Neuronal stem cell (in vitro differentiated cells): ENCODE measurements around the gene GRAMD2B.

Experiments
- DNase-seq: peaks from one replicate; pipeline ENCODE4 v3.0.0-alpha.2; 2013; ENCODE audit warnings: low spot score
- H2AFZ ChIP-seq: one replicate; pipeline ENCODE4 v1.6.1; 2013; ENCODE audit warnings: mild to moderate bottlenecking, low read length, inconsistent platforms
- H2AK5ac ChIP-seq: 2 replicates; pipeline ENCODE4 v1.6.1; 2013; ENCODE audit warnings: low read depth, mild to moderate bottlenecking, inconsistent platforms, low read length, moderate library complexity, mixed read lengths
- H2BK120ac ChIP-seq: 2 replicates; pipeline ENCODE4 v1.6.1; 2013; ENCODE audit warnings: low read depth, mild to moderate bottlenecking, inconsistent platforms, low read length, moderate library complexity, mixed read lengths
- H2BK12ac ChIP-seq: one replicate; pipeline ENCODE4 v1.6.1; 2013; ENCODE audit warnings: low read length, inconsistent platforms
- H2BK15ac ChIP-seq: 2 replicates; pipeline ENCODE4 v1.6.1; 2013; ENCODE audit warnings: mild to moderate bottlenecking, low read length, inconsistent platforms, mixed read lengths
- H2BK5ac ChIP-seq: one replicate; pipeline ENCODE4 v1.6.1; 2013; ENCODE audit warnings: inconsistent platforms, mild to moderate bottlenecking, low read length, moderate library complexity
- H3K14ac ChIP-seq: one replicate; pipeline ENCODE4 v1.6.1; 2013; ENCODE audit warnings: low read length, inconsistent platforms
- H3K18ac ChIP-seq: 2 replicates; pipeline ENCODE4 v1.6.1; 2013; ENCODE audit warnings: low read length, inconsistent platforms
- H3K23ac ChIP-seq: 2 replicates; pipeline ENCODE4 v1.6.1; 2013; ENCODE audit warnings: low read depth, mild to moderate bottlenecking, mixed read lengths, low read length, inconsistent platforms; ENCODE audit not compliant: poor library complexity
- H3K27ac ChIP-seq: replicated peaks from 3 replicates; pipeline ENCODE4 v1.5.1; 2013; ENCODE audit warnings: low read length, inconsistent platforms
- H3K27me3 ChIP-seq, 3 experiments: 2 replicates each; pipeline ENCODE4 v1.6.1; 2013; ENCODE audit warnings: low read length in 3 of 3, mild to moderate bottlenecking in 2 of 3, inconsistent platforms in 1 of 3, low read depth in 1 of 3, mixed read lengths in 1 of 3, moderate library complexity in 1 of 3; ENCODE audit not compliant: control insufficient read depth in 3 of 3, insufficient read depth in 3 of 3
- H3K36me3 ChIP-seq, 2 donors: replicated peaks in 1 of 2; 2 replicates each; pipeline ENCODE4 v1.6.1; 2013; ENCODE audit warnings: low read length in 2 of 2; ENCODE audit not compliant: control insufficient read depth in 2 of 2, insufficient read depth in 2 of 2
- H3K4ac ChIP-seq: 2 replicates; pipeline ENCODE4 v1.6.1; 2013; ENCODE audit warnings: inconsistent platforms, mild to moderate bottlenecking, low read length, moderate library complexity
- H3K4me1 ChIP-seq, 2 donors: 1 replicate in 1 of 2; 2 replicates in 1 of 2; pipeline ENCODE4 v1.6.1; 2013; ENCODE audit warnings: low read length in 2 of 2, low read depth in 1 of 2; ENCODE audit not compliant: control insufficient read depth in 2 of 2, insufficient read depth in 1 of 2
- H3K4me2 ChIP-seq: one replicate; pipeline ENCODE4 v1.6.1; 2013; ENCODE audit warnings: mild to moderate bottlenecking, low read length, inconsistent platforms; ENCODE audit not compliant: insufficient read depth, poor library complexity, severe bottlenecking
- H3K4me3 ChIP-seq, 2 donors: 2 replicates each; pipeline ENCODE4 v1.5.1; 2013; ENCODE audit warnings: low read length in 2 of 2, mild to moderate bottlenecking in 2 of 2, inconsistent platforms in 1 of 2, moderate library complexity in 1 of 2
- H3K79me1 ChIP-seq: one replicate; pipeline ENCODE4 v1.6.1; 2013; ENCODE audit warnings: low read depth, mild to moderate bottlenecking, inconsistent platforms, low read length, moderate library complexity
- H3K9ac ChIP-seq: one replicate; pipeline ENCODE4 v1.6.1; 2013; ENCODE audit warnings: mild to moderate bottlenecking, low read depth, low read length, inconsistent platforms; ENCODE audit not compliant: poor library complexity
- H3K9me3 ChIP-seq, 2 donors: replicated peaks in 1 of 2; 2 replicates each; pipeline versions ENCODE3 to v1.6.1; 2013; ENCODE audit warnings: low read length in 2 of 2, mild to moderate bottlenecking in 2 of 2, inconsistent platforms in 1 of 2, low read depth in 1 of 2, mixed read lengths in 1 of 2, moderate library complexity in 1 of 2; ENCODE audit not compliant: control insufficient read depth in 2 of 2, insufficient read depth in 1 of 2
- H4K8ac ChIP-seq: one replicate; pipeline ENCODE4 v1.6.1; 2013; ENCODE audit warnings: low read depth, mild to moderate bottlenecking, inconsistent platforms, low read length, moderate library complexity
- H4K91ac ChIP-seq: one replicate; pipeline ENCODE4 v1.6.1; 2013; ENCODE audit warnings: low read length, low read depth, mild to moderate bottlenecking, inconsistent platforms; ENCODE audit not compliant: poor library complexity
- WGBS, 2 donors: extraction: QIAGEN DNeasy Blood & Tissue Kit; methylation state at CpG; one replicate each; pipeline ENCODE4 v1.1.7; 2013; ENCODE audit warnings: missing lambda C conversion rate in 2 of 2, mixed read lengths in 1 of 2; ENCODE audit not compliant: insufficient read length in 2 of 2, insufficient replicate concordance in 1 of 2; ENCODE audit errors: extremely low coverage in 2 of 2; 5-methylcytosine and 5-hydroxymethylcytosine counted together

The GRAMD2B gene

DNA sequence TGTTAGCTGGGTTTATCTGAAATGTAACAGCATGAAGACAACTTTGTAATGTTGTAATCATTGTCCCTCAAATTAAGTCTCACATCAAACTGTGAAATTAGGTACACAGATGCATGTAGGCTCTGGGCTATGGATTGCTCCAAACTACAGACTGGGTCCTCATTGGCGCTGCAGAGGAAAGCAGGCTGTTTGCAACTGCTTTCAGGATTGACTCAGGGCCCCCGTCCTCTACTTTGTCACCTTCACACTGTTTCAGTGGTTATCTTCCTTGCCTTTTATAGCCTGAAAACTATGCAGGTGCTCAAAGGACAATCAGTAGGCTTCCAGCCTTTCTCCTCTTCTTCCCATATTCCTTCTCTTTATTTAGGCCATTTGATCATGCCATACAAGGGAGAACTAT lies 18.0 kb downstream of the GRAMD2B start:
- no peak overlapping the region for H3K23ac ChIP-seq
- no CpG with 5 or more reads among the region's 2 CpGs for WGBS, 2 donors
- no peaks in the 10 kb centered on the region for H3K9me3 ChIP-seq
- no peak overlapping the region for H3K4ac ChIP-seq
- H2BK15ac ChIP-seq: no peak overlapping the region
- H3K27ac ChIP-seq: no peak overlapping the region
- no peak overlapping the region for H4K8ac ChIP-seq
- no peak overlapping the region for H2AFZ ChIP-seq
- H3K79me1 ChIP-seq: no peaks in the 10 kb centered on the region
- H2AK5ac ChIP-seq: no peak overlapping the region
- H3K27me3 ChIP-seq: peaks cover 0 to 5% (median 0%) of the 10 kb centered on the region in 3 experiments
- H3K36me3 ChIP-seq: no peaks in the 10 kb centered on the region
- H2BK5ac ChIP-seq: no peak overlapping the region
- no peaks in the 10 kb centered on the region for H3K4me1 ChIP-seq
- DNase-seq: no peak
- no peak overlapping the region for H2BK12ac ChIP-seq
- H3K4me2 ChIP-seq: no peak overlapping the region
- H3K4me3 ChIP-seq: no peak overlapping the region
- H2BK120ac ChIP-seq: no peak overlapping the region
- H3K9ac ChIP-seq: no peak overlapping the region
- no peak overlapping the region for H3K14ac ChIP-seq
- no peak overlapping the region for H3K18ac ChIP-seq
- H4K91ac ChIP-seq: no peak overlapping the region

DNA sequence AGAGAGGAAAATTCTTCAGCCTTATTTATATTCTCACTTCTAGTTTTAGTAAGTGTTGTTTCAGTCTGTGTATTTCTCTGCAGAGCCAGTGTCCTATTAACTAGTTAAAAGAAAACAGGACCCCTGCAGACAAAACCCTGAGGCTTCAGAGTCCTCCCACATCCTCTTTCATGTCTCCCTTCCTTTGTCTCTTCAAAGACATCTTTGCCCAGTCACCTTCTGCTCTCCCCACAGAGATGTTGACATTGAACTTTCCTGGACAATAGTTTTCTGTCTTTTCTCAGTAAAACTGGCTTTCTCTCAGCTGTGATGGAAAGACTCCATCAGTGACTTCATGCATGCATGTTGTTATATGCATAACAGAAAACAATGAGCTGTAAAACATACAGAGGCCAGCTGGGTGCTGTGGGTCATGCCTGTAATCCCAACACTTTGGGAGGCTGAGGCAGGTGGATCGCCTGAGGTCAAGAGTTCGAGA lies 20.2 kb downstream of the GRAMD2B start:
- H3K9me3 ChIP-seq: no peaks in the 10 kb centered on the region
- no peak overlapping the region for H2BK15ac ChIP-seq
- no peak overlapping the region for H4K8ac ChIP-seq
- H3K9ac ChIP-seq: no peak overlapping the region
- no CpG with 5 or more reads among the region's 2 CpGs for WGBS, 2 donors
- H2BK120ac ChIP-seq: no peak overlapping the region
- no peak overlapping the region for H3K4ac ChIP-seq
- no peak overlapping the region for H4K91ac ChIP-seq
- DNase-seq: no peak
- H3K18ac ChIP-seq: no peak overlapping the region
- no peaks in the 10 kb centered on the region for H3K79me1 ChIP-seq
- H2BK5ac ChIP-seq: no peak overlapping the region
- no peaks in the 10 kb centered on the region for H3K4me1 ChIP-seq
- H3K23ac ChIP-seq: no peak overlapping the region
- H3K14ac ChIP-seq: no peak overlapping the region
- H2AK5ac ChIP-seq: no peak overlapping the region
- peaks cover 0 to 1% (median 0%) of the 10 kb centered on the region in 3 experiments for H3K27me3 ChIP-seq
- no peak overlapping the region for H3K4me3 ChIP-seq
- H2BK12ac ChIP-seq: no peak overlapping the region
- no peaks in the 10 kb centered on the region for H3K36me3 ChIP-seq
- H2AFZ ChIP-seq: no peak overlapping the region
- H3K27ac ChIP-seq: no peak overlapping the region
- no peak overlapping the region for H3K4me2 ChIP-seq

DNA sequence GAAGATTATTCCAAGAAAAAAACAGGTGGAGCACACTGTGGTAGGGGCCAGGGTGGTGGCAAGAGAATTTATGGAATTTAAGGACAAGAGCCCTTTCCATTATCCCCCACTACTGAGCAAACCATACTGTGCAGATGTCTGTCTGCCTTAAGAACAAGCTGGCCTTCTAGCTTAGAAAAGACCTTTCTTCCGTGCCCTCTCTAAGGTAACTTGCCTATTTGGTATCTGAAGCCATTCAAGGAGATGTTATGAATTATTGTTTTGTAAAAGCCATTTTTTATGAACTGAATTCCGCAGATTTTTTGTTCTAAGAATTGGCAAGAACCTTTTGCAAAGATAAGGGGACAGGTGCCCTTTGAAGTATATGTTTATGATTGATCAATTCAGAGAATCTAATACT lies 20.9 kb downstream of the GRAMD2B start:
- H3K9me3 ChIP-seq: no peaks in the 10 kb centered on the region
- no peak overlapping the region for H2AFZ ChIP-seq
- DNase-seq: no peak
- no peak overlapping the region for H2BK120ac ChIP-seq
- no peaks in the 10 kb centered on the region for H3K4me1 ChIP-seq
- no peak overlapping the region for H2BK5ac ChIP-seq
- H3K4ac ChIP-seq: no peak overlapping the region
- WGBS, 2 donors: no CpG with 5 or more reads among the region's 2 CpGs
- H3K79me1 ChIP-seq: no peaks in the 10 kb centered on the region
- no peak overlapping the region for H3K4me2 ChIP-seq
- H3K18ac ChIP-seq: no peak overlapping the region
- H2BK15ac ChIP-seq: no peak overlapping the region
- no peak overlapping the region for H3K23ac ChIP-seq
- H2BK12ac ChIP-seq: no peak overlapping the region
- H3K14ac ChIP-seq: no peak overlapping the region
- no peak overlapping the region for H2AK5ac ChIP-seq
- no peak overlapping the region for H3K4me3 ChIP-seq
- no peak overlapping the region for H3K27ac ChIP-seq
- no peaks in the 10 kb centered on the region for H3K36me3 ChIP-seq
- H4K8ac ChIP-seq: no peak overlapping the region
- no peak overlapping the region for H3K9ac ChIP-seq
- no peaks in the 10 kb centered on the region for H3K27me3 ChIP-seq
- no peak overlapping the region for H4K91ac ChIP-seq

DNA sequence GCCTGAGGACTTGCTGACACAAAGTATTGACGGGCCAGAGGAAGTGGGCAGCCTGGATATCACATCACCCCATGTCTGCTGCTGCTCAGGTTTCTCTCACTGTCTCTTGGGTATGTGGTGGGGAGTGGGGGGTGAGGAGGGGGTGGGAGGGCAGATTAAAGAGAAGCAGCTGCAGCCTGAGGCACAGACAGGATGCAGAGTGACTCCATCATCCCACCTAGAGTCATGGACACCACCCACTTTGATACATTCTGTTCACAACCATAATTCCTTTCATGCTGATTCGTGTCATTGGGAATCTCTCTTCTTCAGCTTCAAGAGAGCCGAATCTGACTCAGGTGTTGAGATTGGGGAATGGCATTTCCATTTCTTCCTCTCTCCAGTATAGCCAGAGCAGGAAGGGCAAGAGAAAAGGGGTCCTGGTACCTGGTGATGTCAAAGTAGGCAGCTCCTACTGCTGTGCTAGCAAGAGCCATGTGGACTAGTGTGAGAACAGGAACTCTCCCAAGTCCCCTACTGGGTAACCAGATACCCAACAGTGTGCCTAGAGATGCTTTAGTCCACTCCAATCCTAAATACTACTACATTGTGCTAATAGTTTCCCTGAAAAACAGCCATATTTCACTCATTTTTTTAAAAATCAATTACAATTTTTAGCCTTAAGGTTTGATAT lies 22.4 kb downstream of the GRAMD2B start:
- Histone ChIP-seq H3K27me3 (no peaks in the 10 kb centered on the region), H3K18ac (no peak overlapping the region), H2AK5ac (no peak overlapping the region), H4K8ac (no peak overlapping the region), H3K27ac (no peak overlapping the region), H2AFZ (no peak overlapping the region), H3K9me3 (no peaks in the 10 kb centered on the region), H3K14ac (no peak overlapping the region), H3K4ac (no peak overlapping the region), H3K23ac (no peak overlapping the region), H2BK5ac (no peak overlapping the region), H2BK120ac (no peak overlapping the region), H2BK12ac (no peak overlapping the region), H3K36me3 (no peaks in the 10 kb centered on the region), H3K4me2 (no peak overlapping the region), H2BK15ac (no peak overlapping the region), H4K91ac (no peak overlapping the region), H3K4me3 (no peak overlapping the region), H3K79me1 (no peaks in the 10 kb centered on the region), H3K4me1 (no peaks in the 10 kb centered on the region), H3K9ac (no peak overlapping the region)
- no CpG with 5 or more reads among the region's 3 CpGs for WGBS, 2 donors
- no peak for DNase-seq
